Ishikawa (cell line): Measurements from ENCODE around the gene ZBTB32.

Source experiments
- EGR1 ChIP-seq: IDR thresholded peaks from 2 replicates; pipeline ENCODE4 v1.6.1; 2012
- EP300 ChIP-seq: IDR thresholded peaks from 2 replicates; pipeline ENCODE4 v1.6.1; 2012; ENCODE audit warnings: borderline replicate concordance

- TF ChIP-seq EGR1 (no peak), EP300 (no peak)
These were observed 27.5 kb downstream of the ZBTB32 start for GRCh38 chr19:35731779-35732405.
